Measurements from ENCODE around the gene HCRT.

The HCRT gene

GRCh38 chr17:42183741-42184711 lies 1.2 kb downstream of the HCRT start:
- peak; percentile 88 for DNase-seq (ENCODE audit: low read depth)
- H3K4me3 ChIP-seq (ENCODE audit: low read depth, low read length) = peak overlapping the region; percentile 92
- TF ChIP-seq, protein P1, sequence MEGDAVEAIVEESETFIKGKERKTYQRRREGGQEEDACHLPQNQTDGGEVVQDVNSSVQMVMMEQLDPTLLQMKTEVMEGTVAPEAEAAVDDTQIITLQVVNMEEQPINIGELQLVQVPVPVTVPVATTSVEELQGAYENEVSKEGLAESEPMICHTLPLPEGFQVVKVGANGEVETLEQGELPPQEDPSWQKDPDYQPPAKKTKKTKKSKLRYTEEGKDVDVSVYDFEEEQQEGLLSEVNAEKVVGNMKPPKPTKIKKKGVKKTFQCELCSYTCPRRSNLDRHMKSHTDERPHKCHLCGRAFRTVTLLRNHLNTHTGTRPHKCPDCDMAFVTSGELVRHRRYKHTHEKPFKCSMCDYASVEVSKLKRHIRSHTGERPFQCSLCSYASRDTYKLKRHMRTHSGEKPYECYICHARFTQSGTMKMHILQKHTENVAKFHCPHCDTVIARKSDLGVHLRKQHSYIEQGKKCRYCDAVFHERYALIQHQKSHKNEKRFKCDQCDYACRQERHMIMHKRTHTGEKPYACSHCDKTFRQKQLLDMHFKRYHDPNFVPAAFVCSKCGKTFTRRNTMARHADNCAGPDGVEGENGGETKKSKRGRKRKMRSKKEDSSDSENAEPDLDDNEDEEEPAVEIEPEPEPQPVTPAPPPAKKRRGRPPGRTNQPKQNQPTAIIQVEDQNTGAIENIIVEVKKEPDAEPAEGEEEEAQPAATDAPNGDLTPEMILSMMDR (IDR thresholded peaks at IDR 0.05; ENCODE audit: insufficient read depth, low read depth, low read length, missing control alignments) = peak; percentile 93

- DNase-seq (ENCODE audit: low read depth) = no peak
- TF ChIP-seq, protein P1 (IDR thresholded peaks at IDR 0.05; ENCODE audit: insufficient read depth, low read depth, low read length, missing control alignments) = no peak
- peak overlapping the region; percentile 92 for H3K4me3 ChIP-seq (ENCODE audit: low read depth, low read length)
Measured at GRCh38 chr17:42182927-42183734, 2.1 kb downstream of the HCRT start.

DNA sequence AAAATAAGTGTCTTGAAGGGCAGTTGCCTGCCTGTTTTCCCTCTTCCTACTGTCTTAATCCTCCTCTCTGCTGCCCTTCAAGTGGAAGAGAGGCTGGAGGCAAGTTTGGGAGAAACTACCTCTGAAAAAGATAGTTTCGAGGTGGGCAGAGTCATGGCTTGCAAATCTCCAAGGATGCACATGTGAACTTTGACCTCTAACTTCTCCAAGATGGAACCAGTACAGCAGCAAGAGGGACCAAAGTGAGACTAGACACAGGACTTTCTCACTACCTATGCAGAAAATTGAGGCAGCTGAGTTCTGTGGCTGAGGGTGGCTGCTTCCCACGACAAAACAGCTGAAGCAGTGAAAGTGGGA lies 3.4 kb downstream of the HCRT start:
- no peak overlapping the region for H3K4me3 ChIP-seq (ENCODE audit: low read depth, low read length)
- TF ChIP-seq, protein P1 (IDR thresholded peaks at IDR 0.05; ENCODE audit: insufficient read depth, low read depth, low read length, missing control alignments) = no peak

GRCh38 chr17:42180922-42181850 lies 4.1 kb downstream of the HCRT start, which contains the start of gene KCNH4:
Gene KCNH4, minus strand, starts transcription at chr17:42181142. Its CDS starts 197 bp downstream, at chr17:42180945.
- peak within 1 kb of the TSS; percentile 58 for H3K4me3 ChIP-seq (ENCODE audit: low read depth, low read length)
- DNase-seq (ENCODE audit: low read depth) = peak; percentile 95
- TF ChIP-seq, protein P1 (IDR thresholded peaks at IDR 0.05; ENCODE audit: insufficient read depth, low read depth, low read length, missing control alignments) = peak; percentile 77

More for the DNA sequence above, 3.4 kb downstream of the HCRT start:
- DNase-seq (ENCODE audit: low read depth) = no peak

DNA sequence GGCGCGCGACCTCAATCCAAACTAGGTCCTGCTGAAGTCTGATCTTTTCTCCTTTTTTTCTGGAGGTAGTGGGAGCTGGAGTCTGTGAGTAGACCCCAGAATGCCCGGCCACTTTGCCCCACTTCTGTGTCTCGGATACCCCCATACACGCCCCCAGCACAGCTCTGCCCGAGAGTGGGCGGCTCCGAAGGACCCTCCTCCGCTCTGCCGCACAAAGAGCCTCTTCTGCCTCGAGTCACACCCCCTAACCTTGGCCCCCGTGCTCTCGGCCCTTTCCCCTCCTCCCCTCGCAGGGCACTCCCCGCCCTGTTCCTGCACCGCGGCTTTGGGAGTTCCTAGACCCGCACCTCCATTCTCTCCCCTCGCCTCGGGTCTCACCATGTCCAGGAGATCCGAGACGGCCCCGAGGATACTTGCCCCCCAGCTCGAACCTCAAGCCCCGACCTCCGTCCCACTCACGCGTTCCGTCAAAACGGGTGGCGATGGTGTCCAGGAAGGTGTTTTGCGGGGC lies 4.8 kb downstream of the HCRT start:
- TF ChIP-seq, protein P1 (IDR thresholded peaks at IDR 0.05; ENCODE audit: insufficient read depth, low read depth, low read length, missing control alignments) = no peak
- no peak for DNase-seq (ENCODE audit: low read depth)
- peak overlapping the region; percentile 58 for H3K4me3 ChIP-seq (ENCODE audit: low read depth, low read length)

DNA sequence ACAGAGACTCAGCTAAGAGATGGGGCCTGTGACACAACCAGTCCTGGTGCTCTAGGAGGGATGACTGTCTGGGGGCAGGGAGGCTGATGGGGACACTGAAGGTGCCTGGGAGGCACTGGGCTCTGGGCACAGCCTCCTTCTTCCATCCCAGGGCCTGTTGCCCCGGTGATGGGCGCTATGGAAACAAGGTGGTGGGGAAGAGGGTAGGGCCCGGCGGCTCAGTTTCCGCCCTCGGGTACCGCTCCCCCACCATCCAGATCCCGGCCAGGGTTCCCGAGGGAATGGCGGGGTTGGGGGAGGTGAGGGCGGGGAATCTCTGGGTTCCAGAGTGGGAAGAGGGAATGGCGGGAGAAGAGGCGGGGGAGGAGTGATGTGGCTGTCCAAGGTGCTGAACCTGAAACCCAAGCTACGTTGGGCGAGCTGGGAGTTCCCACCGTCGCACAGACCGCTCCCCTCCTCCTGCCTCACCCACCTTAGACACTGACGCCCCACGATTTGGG lies 5.3 kb downstream of the HCRT start:
- peak; percentile 35 for DNase-seq (ENCODE audit: low read depth)
- H3K4me3 ChIP-seq (ENCODE audit: low read depth, low read length) = no peak overlapping the region
- TF ChIP-seq, protein P1 (IDR thresholded peaks at IDR 0.05; ENCODE audit: insufficient read depth, low read depth, low read length, missing control alignments) = no peak

Measured in GM12865 (cell line).